SK-N-SH (cell line): ENCODE data around the gene PPP6R2. TPM values are rescaled to one million over a fixed set of nuclear protein-coding genes. Genes with fewer than 3 reads are reported as not detected.

Experiments used
- CTCF ChIA-PET: fragments of 300-600, 350-600 bp; formaldehyde crosslinking; extraction: SDS; loops from one replicate; lab custom pipeline; 2021; lab: Yijun Ruan, JAX
- POLR2A ChIA-PET: fragments of 350-600 bp; sonication (Branson Sonifier 250); formaldehyde crosslinking; extraction: SDS; loops from one replicate; lab custom pipeline; 2020; ENCODE audit warnings: antibody characterized with exemption, inconsistent platforms; lab: Yijun Ruan, JAX
- DNase-seq: peaks from one replicate; pipeline ENCODE4 v3.0.0; 2012
- H2AFZ ChIP-seq: fragments of 200-600 bp; sonication (generic); 2 replicates; pipeline ENCODE4 v1.8.1; 2016; ENCODE audit warnings: antibody characterized with exemption, mild to moderate bottlenecking, low read depth
- H3F3A ChIP-seq: fragments of 200-600 bp; sonication (generic); replicated peaks from 2 replicates; pipeline ENCODE3; 2016; ENCODE audit warnings: antibody characterized with exemption, mild to moderate bottlenecking; ENCODE audit not compliant: insufficient read depth
- H3K27ac ChIP-seq, 2 experiments: fragments of 200-500 bp in 1 of 2; fragments of 200-600 bp in 1 of 2; sonication (Bioruptor generic) in 1 of 2; sonication (generic), shearing (Covaris generic) in 1 of 2; 2 replicates each; pipeline versions ENCODE4 v1.5.1 to v1.6.1; 2014 to 2016; ENCODE audit warnings: low read depth in 2 of 2, inconsistent platforms in 1 of 2, low read length in 1 of 2, mild to moderate bottlenecking in 1 of 2, mixed read lengths in 1 of 2
- H3K27me3 ChIP-seq: fragments of 200-600 bp; sonication (generic), shearing (Covaris generic); 2 replicates; pipeline ENCODE4 v1.6.1; 2016; ENCODE audit warnings: mixed run types; ENCODE audit not compliant: insufficient read depth
- H3K36me3 ChIP-seq, 2 experiments: fragments of 200-500 bp in 1 of 2; fragments of 200-600 bp in 1 of 2; sonication (Bioruptor generic) in 1 of 2; sonication (generic) in 1 of 2; replicated peaks in 1 of 2; 2 replicates each; pipeline versions ENCODE3 to v1.5.1; 2014 to 2016; ENCODE audit warnings: low read length in 1 of 2, mild to moderate bottlenecking in 1 of 2; ENCODE audit not compliant: insufficient read depth in 2 of 2, control insufficient read depth in 1 of 2
- H3K4me1 ChIP-seq, 2 experiments: fragments of 200-500 bp in 1 of 2; fragments of 200-600 bp in 1 of 2; sonication (Bioruptor generic) in 1 of 2; sonication (generic), shearing (Covaris generic) in 1 of 2; 2 replicates each; pipeline versions ENCODE4 v1.5.1 to v1.6.1; 2014 to 2016; ENCODE audit warnings: low read depth in 1 of 2, low read length in 1 of 2, mixed run types in 1 of 2; ENCODE audit not compliant: insufficient read depth in 2 of 2, control insufficient read depth in 1 of 2
- H3K4me2 ChIP-seq: fragments of 200-600 bp; sonication (generic), shearing (Covaris generic); 2 replicates; pipeline ENCODE4 v1.6.1; 2017; ENCODE audit warnings: mixed run types
- H3K4me3 ChIP-seq, 2 experiments: fragments of 200-500 bp in 1 of 2; fragments of 200-600 bp in 1 of 2; sonication (Bioruptor generic) in 1 of 2; sonication (generic), shearing (Covaris generic) in 1 of 2; 2 replicates each; pipeline versions ENCODE4 v1.5.1 to v1.8.1; 2014 to 2016; ENCODE audit warnings: low read depth in 2 of 2, inconsistent platforms in 1 of 2, low read length in 1 of 2, mild to moderate bottlenecking in 1 of 2, mixed read lengths in 1 of 2, moderate library complexity in 1 of 2
- H3K79me2 ChIP-seq: fragments of 200-600 bp; sonication (generic); 2 replicates; pipeline ENCODE4 v1.8.1; 2017; ENCODE audit warnings: mild to moderate bottlenecking; ENCODE audit not compliant: insufficient read depth
- H3K9ac ChIP-seq: fragments of 200-600 bp; sonication (generic); 2 replicates; pipeline ENCODE4 v1.6.1; 2017; ENCODE audit warnings: mixed run types
- H3K9me2 ChIP-seq: fragments of 200-600 bp; sonication (generic); 2 replicates; pipeline ENCODE4 v1.6.1; 2017; ENCODE audit warnings: mixed run types
- H3K9me3 ChIP-seq: fragments of 200-600 bp; sonication (generic); 2 replicates; pipeline ENCODE4 v1.6.1; 2017; ENCODE audit warnings: mixed run types, mild to moderate bottlenecking, moderate library complexity
- H4K20me1 ChIP-seq: fragments of 200-600 bp; sonication (generic); 2 replicates; pipeline ENCODE4 v1.6.1; 2017; ENCODE audit warnings: mild to moderate bottlenecking, mixed run types; ENCODE audit not compliant: insufficient read depth
- CHD2 ChIP-seq: fragments of 150-350 bp; IDR thresholded peaks from 2 replicates; pipeline ENCODE4 v1.6.1; 2018; ENCODE audit warnings: low read length; ENCODE audit not compliant: partially characterized antibody
- CTCF ChIP-seq: fragments of 200-600 bp; sonication (generic); IDR thresholded peaks from 2 replicates; pipeline ENCODE4 v1.6.1; 2017; ENCODE audit warnings: antibody characterized with exemption, mild to moderate bottlenecking, moderate library complexity
- FOSL2 ChIP-seq: IDR thresholded peaks from 2 replicates; pipeline ENCODE4 v1.4.0; 2012; ENCODE audit warnings: low read depth, mild to moderate bottlenecking, moderate library complexity, borderline replicate concordance
- GABPA ChIP-seq: IDR thresholded peaks from 2 replicates; pipeline ENCODE4 v1.4.0; 2012; ENCODE audit warnings: low read depth, mild to moderate bottlenecking
- GATA2 ChIP-seq: sonication (generic); formaldehyde crosslinking; IDR thresholded peaks from 2 replicates; pipeline ENCODE4 v1.5.0; 2020; ENCODE audit warnings: mild to moderate bottlenecking, missing genetic modification reagents
- JUND ChIP-seq: IDR thresholded peaks from 2 replicates; pipeline ENCODE4 v1.4.0; 2012
- MAX ChIP-seq: IDR thresholded peaks from 2 replicates; pipeline ENCODE4 v1.4.0; 2012; ENCODE audit warnings: low read depth
- MXI1 ChIP-seq: IDR thresholded peaks from 2 replicates; pipeline ENCODE4 v1.6.1; 2012; ENCODE audit warnings: mild to moderate bottlenecking, low read depth, low read length, improper control_type of control experiment
- PBX3 ChIP-seq: IDR thresholded peaks from 2 replicates; pipeline ENCODE4; 2012
- POLR2AphosphoS5 ChIP-seq: IDR thresholded peaks from 2 replicates; pipeline ENCODE4 v1.6.1; 2012; ENCODE audit warnings: low read depth, low read length
- RAD21 ChIP-seq: IDR thresholded peaks from 2 replicates; pipeline ENCODE4 v1.6.1; 2012; ENCODE audit warnings: mild to moderate bottlenecking, low read length
- RCOR1 ChIP-seq: fragments of 150-350 bp; IDR thresholded peaks from 2 replicates; pipeline ENCODE4 v1.6.1; 2017; ENCODE audit warnings: antibody characterized with exemption, low read length
- RFX5 ChIP-seq: IDR thresholded peaks from 2 replicates; pipeline ENCODE4 v1.6.1; 2012; ENCODE audit warnings: mild to moderate bottlenecking, improper control_type of control experiment, low read length
- SMC3 ChIP-seq: IDR thresholded peaks from 2 replicates; pipeline ENCODE4 v1.6.1; 2012; ENCODE audit warnings: low read depth, low read length, improper control_type of control experiment
- TAF1 ChIP-seq: IDR thresholded peaks from 2 replicates; pipeline ENCODE4 v1.6.1; 2012; ENCODE audit warnings: low read depth, mild to moderate bottlenecking, low read length, moderate library complexity, borderline replicate concordance
- TCF12 ChIP-seq: IDR thresholded peaks from 2 replicates; pipeline ENCODE4 v1.4.0; 2012
- TEAD4 ChIP-seq: IDR thresholded peaks from 2 replicates; pipeline ENCODE4 v1.4.0; 2012; ENCODE audit warnings: mild to moderate bottlenecking, borderline replicate concordance; ENCODE audit not compliant: insufficient read depth
- USF1 ChIP-seq: IDR thresholded peaks from 2 replicates; pipeline ENCODE4 v1.4.0; 2012; ENCODE audit warnings: low read depth, borderline replicate concordance
- YY1 ChIP-seq: IDR thresholded peaks from 2 replicates; pipeline ENCODE4 v1.4.0; 2012; ENCODE audit warnings: low read depth, mild to moderate bottlenecking
- WGBS: methylation state at CpG from one replicate; pipeline ENCODE4 v1.1.6; 2017; ENCODE audit warnings: low lambda C conversion rate; 5-methylcytosine and 5-hydroxymethylcytosine counted together
- polyA plus RNA-seq, 3 experiments: library from polyadenylated mRNA; depleted of rRNA; stranded (reverse); fragments of >200 nt; gene quantifications; 2 replicates each; pipeline ENCODE4 v1.2.3, GENCODE V29; 2012
- TF ChIP-seq, protein P1 (sequence below): IDR thresholded peaks from 2 replicates; pipeline ENCODE4 v1.6.1; 2012; ENCODE audit warnings: mild to moderate bottlenecking, low read depth, low read length, moderate library complexity

PPP6R2 gene
- polyA plus RNA-seq, 1 of the 3 experiments (the other 2 are of a cell fraction), result 45.7 TPM

DNA sequence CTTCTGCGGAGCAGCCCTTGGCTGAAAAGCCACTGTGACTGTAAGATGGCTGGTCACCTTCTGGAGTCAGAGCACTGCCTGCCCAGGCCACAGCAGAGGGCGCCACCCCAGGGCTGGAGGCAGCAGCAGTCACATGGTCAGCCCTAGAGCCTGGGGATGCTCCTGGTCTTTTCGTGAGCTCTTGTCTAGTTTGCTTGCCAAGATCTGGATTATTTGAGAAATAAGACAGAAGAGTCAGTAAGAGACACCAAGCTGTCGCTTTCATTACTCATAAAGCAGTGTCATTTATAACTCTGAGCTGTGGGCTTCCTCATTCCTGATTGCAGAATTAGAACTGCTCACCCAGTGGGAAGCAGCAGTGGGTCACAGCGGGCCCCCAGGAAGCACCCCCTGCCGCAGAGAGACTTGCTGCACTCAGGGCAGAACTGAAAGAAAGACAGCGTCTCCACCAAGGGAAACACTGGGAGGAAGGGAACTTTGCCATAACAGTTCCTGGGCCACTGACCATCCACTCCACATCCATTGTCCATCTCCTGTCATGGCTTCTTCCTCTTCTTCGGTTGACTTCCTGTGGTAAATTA is 56.7 kb downstream of the PPP6R2 start:
- Histone ChIP-seq H3K9me3 (no peaks in the 10 kb centered on the region), H3K4me3 (no peak overlapping the region; a peak in 1 of 4 replicates), H3K9ac (no peak overlapping the region), H3K36me3 (peaks cover 0 to 6% of the 10 kb centered on the region in 2 experiments), H3K79me2 (peaks cover 16% of the 10 kb centered on the region; the same call in 1 of the 2 replicates), H3F3A (peaks cover 9% of the 10 kb centered on the region), H4K20me1 (peaks cover 12% of the 10 kb centered on the region)
- POLR2A ChIA-PET, result no interaction called here
- WGBS, result 87% methylated on average over 6 of the region's 8 CpGs
- DNase-seq, result peak; percentile 71
- CTCF ChIA-PET, result interaction anchor here (0.7 to 2.9 kb wide), 13 partner anchors 13 to 221 kb away, joined by 3 to 9 read pairs (median 3); partner anchors contain the start of genes HDAC10 and SCO2
- peak; percentile 71; the same call in 1 of the 2 replicates for TF ChIP-seq USF1
- peak; percentile 48; the same call in 1 of the 2 replicates for TF ChIP-seq MXI1
- peak; percentile 41; the same call in 1 of the 2 replicates for TF ChIP-seq SMC3
- TF ChIP-seq MAX, result peak; percentile 16; the same call in 1 of the 2 replicates
- TF ChIP-seq JUND, result no peak
- peak; percentile 45 for TF ChIP-seq RAD21
- TF ChIP-seq RCOR1, result no peak
- TF ChIP-seq POLR2AphosphoS5, result no peak
- no peak for TF ChIP-seq FOSL2
- TF ChIP-seq CHD2, result no peak
- TF ChIP-seq GATA2 (CRISPR knock-in tag), result no peak
- no peak for TF ChIP-seq TEAD4
- TF ChIP-seq RFX5, result no peak
- no peak for TF ChIP-seq TCF12
- TF ChIP-seq GABPA, result no peak
- TF ChIP-seq CTCF, result peak; percentile 49
- TF ChIP-seq, all 33 proteins: peak for 6
- H3K27ac ChIP-seq, result 0 out of 4 replicates have a peak overlapping the region, but pooled peaks of 1 of the 2 experiments have one; percentile 16
- H2AFZ ChIP-seq, result no peak overlapping the region
- H3K27me3 ChIP-seq, result no peaks in the 10 kb centered on the region
- no peaks in the 10 kb centered on the region for H3K9me2 ChIP-seq
- no peak overlapping the region for H3K4me2 ChIP-seq
- peaks cover 8 to 17% of the 10 kb centered on the region in 2 experiments; a peak in 2 of 4 replicates for H3K4me1 ChIP-seq

DNA sequence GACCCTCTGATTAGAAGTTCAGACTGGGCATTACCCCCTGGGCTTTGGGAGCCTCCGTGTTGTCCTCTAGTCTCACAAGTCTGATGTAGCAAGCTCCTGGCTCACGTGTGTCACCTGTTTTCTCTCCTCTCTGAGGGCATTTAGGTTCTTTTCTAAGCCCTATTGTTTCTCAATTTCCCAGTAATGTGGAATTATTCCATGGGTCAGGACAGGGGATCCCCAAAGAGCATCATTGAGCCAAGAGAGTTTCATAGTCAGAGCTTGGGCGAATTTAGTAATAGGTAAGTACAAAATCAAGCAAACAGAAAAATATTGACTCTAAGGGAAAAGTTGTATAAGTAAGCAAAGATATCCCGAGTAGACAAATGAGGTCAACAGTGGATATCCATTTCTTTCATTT is 57.3 kb downstream of the PPP6R2 start:
- Histone ChIP-seq H3K27ac (no peak overlapping the region), H3K4me2 (no peak overlapping the region), H3F3A (peaks cover 9% of the 10 kb centered on the region), H3K36me3 (peaks cover 0 to 6% of the 10 kb centered on the region in 2 experiments), H3K4me1 (peaks cover 8 to 17% of the 10 kb centered on the region in 2 experiments; a peak in 2 of 4 replicates), H3K27me3 (no peaks in the 10 kb centered on the region), H4K20me1 (peaks cover 12% of the 10 kb centered on the region), H3K9me2 (no peaks in the 10 kb centered on the region), H3K9me3 (no peaks in the 10 kb centered on the region), H3K9ac (no peak overlapping the region), H2AFZ (no peak overlapping the region), H3K4me3 (no peak overlapping the region), H3K79me2 (peaks cover 16% of the 10 kb centered on the region; the same call in 1 of the 2 replicates)
- DNase-seq, result no peak
- WGBS, result 98% methylated on average over 4 of the region's 4 CpGs
- TF ChIP-seq CHD2, result no peak
- TF ChIP-seq PBX3, result no peak
- TF ChIP-seq RAD21, result no peak
- TF ChIP-seq RCOR1, result no peak
- TF ChIP-seq FOSL2, result no peak
- no peak for TF ChIP-seq MXI1
- no peak for TF ChIP-seq TAF1
- TF ChIP-seq YY1, result no peak
- TF ChIP-seq, protein P1, sequence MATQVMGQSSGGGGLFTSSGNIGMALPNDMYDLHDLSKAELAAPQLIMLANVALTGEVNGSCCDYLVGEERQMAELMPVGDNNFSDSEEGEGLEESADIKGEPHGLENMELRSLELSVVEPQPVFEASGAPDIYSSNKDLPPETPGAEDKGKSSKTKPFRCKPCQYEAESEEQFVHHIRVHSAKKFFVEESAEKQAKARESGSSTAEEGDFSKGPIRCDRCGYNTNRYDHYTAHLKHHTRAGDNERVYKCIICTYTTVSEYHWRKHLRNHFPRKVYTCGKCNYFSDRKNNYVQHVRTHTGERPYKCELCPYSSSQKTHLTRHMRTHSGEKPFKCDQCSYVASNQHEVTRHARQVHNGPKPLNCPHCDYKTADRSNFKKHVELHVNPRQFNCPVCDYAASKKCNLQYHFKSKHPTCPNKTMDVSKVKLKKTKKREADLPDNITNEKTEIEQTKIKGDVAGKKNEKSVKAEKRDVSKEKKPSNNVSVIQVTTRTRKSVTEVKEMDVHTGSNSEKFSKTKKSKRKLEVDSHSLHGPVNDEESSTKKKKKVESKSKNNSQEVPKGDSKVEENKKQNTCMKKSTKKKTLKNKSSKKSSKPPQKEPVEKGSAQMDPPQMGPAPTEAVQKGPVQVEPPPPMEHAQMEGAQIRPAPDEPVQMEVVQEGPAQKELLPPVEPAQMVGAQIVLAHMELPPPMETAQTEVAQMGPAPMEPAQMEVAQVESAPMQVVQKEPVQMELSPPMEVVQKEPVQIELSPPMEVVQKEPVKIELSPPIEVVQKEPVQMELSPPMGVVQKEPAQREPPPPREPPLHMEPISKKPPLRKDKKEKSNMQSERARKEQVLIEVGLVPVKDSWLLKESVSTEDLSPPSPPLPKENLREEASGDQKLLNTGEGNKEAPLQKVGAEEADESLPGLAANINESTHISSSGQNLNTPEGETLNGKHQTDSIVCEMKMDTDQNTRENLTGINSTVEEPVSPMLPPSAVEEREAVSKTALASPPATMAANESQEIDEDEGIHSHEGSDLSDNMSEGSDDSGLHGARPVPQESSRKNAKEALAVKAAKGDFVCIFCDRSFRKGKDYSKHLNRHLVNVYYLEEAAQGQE, result no peak
- ChIA-PET POLR2A (no interaction called here), CTCF (interaction anchor here (0.8 to 2.9 kb wide), 10 partner anchors 13 to 220 kb away, joined by 3 to 9 read pairs (median 3); partner anchors contain the start of gene HDAC10)
